Stimulated activated CD8-positive, alpha-beta memory T cell treated with anti-CD3 and anti-CD28 coated beads, Interleukin-7, amount 100 ng/mL, for 4 hours (primary cell): ENCODE measurements around the gene TK2.
"Not testable (repeated sequence)": the region's sequence is repeated elsewhere in the genome, so short reads cannot be mapped to it uniquely, and the experiment has no call there.

Experiments
- DNase-seq, 2 donors: peaks; one replicate each; pipeline ENCODE4 v3.0.0-alpha.2; 2020; ENCODE audit warnings: low read depth in 2 of 2

The TK2 gene

DNA sequence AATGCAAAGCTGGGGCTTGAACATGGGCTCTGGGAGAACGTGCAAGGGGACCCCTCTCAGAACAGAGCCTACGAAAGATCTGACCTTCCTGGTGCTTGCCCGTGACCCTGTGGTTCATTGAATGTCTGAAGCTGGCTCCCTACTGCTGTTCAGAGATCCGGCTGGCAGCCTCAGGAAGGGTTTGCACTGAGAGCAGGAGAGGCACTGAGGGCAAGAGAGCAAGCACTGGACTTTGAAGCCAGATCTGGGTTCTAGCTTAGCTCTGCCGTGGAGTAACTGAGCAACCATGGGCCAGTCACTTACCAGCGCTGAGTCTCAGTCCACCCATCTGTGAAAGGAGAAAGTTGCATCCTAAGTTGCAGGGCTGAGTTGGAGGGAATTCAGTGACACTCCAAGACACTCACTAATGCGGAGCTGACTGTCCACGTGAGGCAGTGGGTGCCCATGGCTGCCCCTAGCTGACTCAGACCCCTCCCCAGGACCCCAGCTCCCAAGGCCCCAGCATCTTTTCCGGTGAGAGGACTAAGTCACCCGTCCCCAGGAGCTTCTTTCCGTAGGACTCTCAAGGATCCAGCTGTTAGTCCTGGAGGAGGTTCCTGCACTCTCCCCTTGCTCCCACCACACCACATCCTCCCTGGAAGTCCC is 81.5 kb downstream of the TK2 start:
- no peak for DNase-seq

DNA sequence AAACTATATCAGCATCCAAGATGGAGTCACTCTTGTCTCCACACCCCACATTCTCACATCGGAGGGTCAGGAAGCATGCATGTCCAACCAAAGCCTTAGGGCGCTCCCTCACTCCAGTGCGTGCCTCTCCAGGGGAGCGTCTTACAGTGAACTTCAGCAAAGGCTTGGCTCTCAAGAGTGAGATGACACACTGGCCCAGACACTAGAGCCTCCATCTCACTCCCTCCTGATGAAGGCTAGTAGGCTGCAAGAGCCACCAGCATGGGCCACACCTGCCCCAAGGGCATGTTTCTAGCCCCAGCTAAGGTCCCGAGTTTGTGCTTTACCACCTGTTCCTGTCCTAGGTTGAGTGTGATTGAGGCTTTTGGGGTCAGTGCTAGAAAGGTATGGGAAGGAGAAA is 82.3 kb downstream of the TK2 start:
- no peak for DNase-seq

DNA sequence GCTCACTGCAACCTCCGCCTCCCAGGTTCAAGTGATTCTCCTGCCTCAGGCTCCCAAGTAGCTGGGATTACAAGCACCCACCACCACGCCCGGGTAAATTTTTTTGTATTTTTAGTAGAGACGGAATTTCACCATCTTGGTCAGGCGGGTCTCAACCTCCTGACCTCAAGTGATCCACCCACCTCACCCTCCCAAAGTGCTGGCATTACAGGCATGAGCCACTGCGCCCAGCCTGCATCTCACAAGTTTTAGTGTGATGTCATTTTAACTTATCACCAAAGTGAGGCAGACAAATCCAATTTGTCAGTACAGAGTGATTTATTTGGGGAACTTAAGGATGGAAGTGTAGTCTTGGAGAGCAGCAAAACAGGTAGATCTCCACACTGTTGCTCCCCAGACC is 83.3 kb downstream of the TK2 start:
- not testable (repeated sequence) for DNase-seq

DNA sequence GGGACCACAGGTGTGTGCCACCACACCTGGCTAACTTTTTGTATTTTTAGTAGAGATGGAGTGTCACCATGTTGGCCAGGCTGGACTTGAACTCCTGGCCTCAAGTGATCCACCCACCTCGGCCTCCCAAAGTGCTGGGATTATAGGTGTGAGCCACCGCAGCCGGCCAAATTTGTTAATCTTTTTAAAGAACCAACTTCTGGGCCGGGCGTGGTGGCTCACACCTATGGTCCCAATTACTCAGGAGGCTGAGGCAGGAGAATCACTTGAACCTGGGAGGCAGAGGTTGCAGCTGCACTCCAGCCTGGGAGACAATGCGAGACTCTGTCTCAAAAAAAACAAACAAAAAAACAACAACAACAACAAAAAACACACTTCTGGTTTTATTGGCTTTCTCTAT is 84.0 kb downstream of the TK2 start:
- DNase-seq: not testable (repeated sequence)

DNA sequence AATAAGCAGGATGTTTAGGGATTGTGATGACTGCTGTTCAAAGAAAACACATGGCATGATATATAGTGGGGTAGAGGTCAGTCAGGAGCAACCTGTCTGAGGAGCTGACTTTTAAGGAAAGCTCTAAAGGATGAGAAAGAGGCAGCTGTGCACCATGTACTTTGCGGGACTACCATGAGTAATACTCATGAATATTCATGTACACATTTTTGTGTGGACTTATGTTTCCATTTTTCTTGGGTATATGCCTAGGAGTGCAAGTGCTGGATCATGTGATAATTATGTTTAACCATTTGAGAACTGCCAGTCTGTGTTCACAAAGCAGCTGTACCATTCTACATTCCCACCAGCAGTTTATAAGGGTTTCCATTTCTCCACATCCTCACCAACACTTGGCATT is 87.0 kb downstream of the TK2 start:
- no peak for DNase-seq

DNA sequence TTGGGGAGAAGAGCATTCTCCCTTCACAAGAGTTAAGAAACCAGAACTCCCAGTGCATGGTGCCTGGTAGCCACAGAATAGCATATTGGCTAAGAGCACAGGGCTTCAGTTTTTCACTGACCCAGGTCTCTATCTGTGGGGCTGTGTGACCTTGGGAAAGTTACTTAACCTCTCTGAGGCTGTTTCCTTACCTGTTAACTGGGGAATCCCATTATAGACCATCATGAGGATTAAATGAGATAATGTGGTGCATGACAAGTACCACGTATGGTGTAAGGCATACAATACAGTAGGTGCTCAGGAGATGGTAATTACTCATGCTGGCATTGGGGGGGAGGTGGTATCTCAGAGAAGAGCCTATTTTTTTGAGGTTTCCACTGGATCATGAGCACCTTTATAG is 89.2 kb downstream of the TK2 start:
- no peak for DNase-seq

DNA sequence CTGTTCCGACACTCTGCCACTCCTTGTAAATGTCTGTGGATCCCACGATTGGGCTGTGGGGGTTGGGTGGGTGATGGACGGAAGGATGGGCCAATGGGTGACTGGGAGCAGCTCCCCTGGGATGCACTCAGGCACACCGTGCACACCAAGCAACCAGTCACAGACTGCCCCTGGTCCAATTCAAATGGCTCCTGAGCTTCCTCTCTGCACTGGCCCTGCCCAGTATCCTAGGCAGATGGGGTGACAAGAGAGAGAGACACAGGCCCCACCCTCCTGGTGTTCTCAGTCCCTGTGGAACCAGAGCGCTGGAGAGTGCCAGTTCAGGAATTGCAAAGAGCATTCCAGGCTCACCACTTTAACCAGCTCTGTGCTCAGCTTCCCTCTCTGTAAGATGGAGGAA is 90.0 kb downstream of the TK2 start:
- DNase-seq: no peak

DNA sequence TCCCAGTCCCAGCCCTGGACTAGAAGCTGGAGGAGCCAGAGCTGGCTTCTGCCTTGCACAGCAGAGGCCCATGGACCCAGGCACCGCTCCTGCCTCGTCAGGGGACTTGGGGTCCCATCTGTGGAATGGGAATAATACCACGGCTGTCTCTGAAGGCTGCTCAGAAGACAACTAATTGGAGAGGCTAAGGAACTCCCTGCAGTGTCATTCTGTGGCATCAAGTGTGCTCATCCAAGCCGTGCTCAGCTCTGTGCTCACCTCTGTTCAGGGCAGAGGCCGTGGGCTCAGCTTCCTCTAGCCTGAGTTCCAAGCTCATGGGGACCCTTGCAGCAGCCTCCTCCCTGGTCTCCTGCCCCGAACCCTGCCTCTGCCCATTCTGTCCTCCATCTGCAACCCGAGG is 91.1 kb downstream of the TK2 start:
- no peak for DNase-seq

DNA sequence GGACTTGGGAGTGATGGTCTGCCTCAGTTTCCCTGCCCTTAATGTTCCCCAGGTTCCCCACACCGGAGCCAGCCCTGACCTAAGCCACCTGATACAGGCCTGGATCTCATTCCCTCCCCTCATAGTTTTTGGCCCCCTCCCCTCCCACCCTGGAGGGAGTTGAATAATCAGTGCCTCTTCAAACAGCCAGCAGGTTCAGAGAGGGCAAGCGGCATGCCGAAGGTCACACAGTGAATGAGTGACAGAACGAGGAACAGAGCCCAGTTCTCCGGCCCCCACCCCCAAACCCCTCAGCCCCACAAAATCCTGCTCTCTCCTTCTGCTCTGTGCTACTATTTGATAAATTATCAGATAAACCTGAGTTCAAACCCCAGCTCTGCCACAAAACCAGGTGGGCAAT is 91.6 kb downstream of the TK2 start:
- DNase-seq: no peak
